Activated T-cell treated with anti-CD3 and anti-CD28 coated beads, Interleukin-2, amount 50 U/mL, for 24 hours (primary cell): ENCODE results near the gene TRIM68.

Experiments
- DNase-seq: peaks from one replicate; pipeline ENCODE4 v3.0.0-alpha.2; 2020
- H3K27ac Mint-ChIP-seq: 2 replicates; pipeline ENCODE4 v1.8.0; 2020; ENCODE audit warnings: mild to moderate bottlenecking, mixed read lengths
- H3K27me3 Mint-ChIP-seq: 2 replicates; pipeline ENCODE4 v1.8.0; 2020; ENCODE audit warnings: mixed read lengths
- H3K36me3 Mint-ChIP-seq: 2 replicates; pipeline ENCODE4 v1.8.0; 2020; ENCODE audit warnings: low read depth, mixed read lengths
- H3K4me1 Mint-ChIP-seq: 2 replicates; pipeline ENCODE4 v1.8.0; 2020; ENCODE audit warnings: low read depth, mixed read lengths
- H3K4me3 Mint-ChIP-seq: 2 replicates; pipeline ENCODE4 v1.8.0; 2020; ENCODE audit warnings: mild to moderate bottlenecking, moderate library complexity, mixed read lengths
- H3K9me3 Mint-ChIP-seq: 2 replicates; pipeline ENCODE4 v1.8.0; 2020; ENCODE audit warnings: mixed read lengths

Gene TRIM68

GRCh38 chr11:4607781-4608666, at the start of gene TRIM68:
Gene TRIM68 (minus strand): TSS chr11:4608231. CDS start chr11:4605504, 2,727 bp downstream.
- DNase-seq = peak; percentile 95
- Mint-ChIP-seq H3K27me3 (no peaks in the 10 kb centered on the region), H3K27ac (peak within 1 kb of the TSS; percentile 95), H3K4me1 (peaks cover 46% of the 10 kb centered on the region), H3K9me3 (no peaks in the 10 kb centered on the region), H3K36me3 (peaks cover 25% of the 10 kb centered on the region), H3K4me3 (peak within 1 kb of the TSS; percentile 92)

- Mint-ChIP-seq H3K27me3 (peaks cover 10% of the 10 kb centered on the region), H3K36me3 (no peaks in the 10 kb centered on the region), H3K4me1 (no peaks in the 10 kb centered on the region), H3K4me3 (no peak overlapping the region), H3K9me3 (no peaks in the 10 kb centered on the region), H3K27ac (no peak overlapping the region)
- no peak for DNase-seq
Measured at GRCh38 chr11:4654635-4655369, 46.8 kb upstream of the TRIM68 start.

GRCh38 chr11:4647766-4648165, 39.7 kb upstream of the TRIM68 start:
- no peaks in the 10 kb centered on the region for H3K36me3 Mint-ChIP-seq
- H3K9me3 Mint-ChIP-seq = no peaks in the 10 kb centered on the region
- H3K27ac Mint-ChIP-seq = no peak overlapping the region
- peaks cover 12% of the 10 kb centered on the region for H3K27me3 Mint-ChIP-seq
- DNase-seq = no peak
- H3K4me3 Mint-ChIP-seq = no peak overlapping the region
- H3K4me1 Mint-ChIP-seq = no peaks in the 10 kb centered on the region

- no peak for DNase-seq
- no peaks in the 10 kb centered on the region for H3K4me1 Mint-ChIP-seq
- H3K27me3 Mint-ChIP-seq = peaks cover 21% of the 10 kb centered on the region
- H3K36me3 Mint-ChIP-seq = no peaks in the 10 kb centered on the region
- H3K27ac Mint-ChIP-seq = no peak overlapping the region
- no peaks in the 10 kb centered on the region for H3K9me3 Mint-ChIP-seq
- no peak overlapping the region for H3K4me3 Mint-ChIP-seq
Measured at GRCh38 chr11:4645974-4646373, 37.9 kb upstream of the TRIM68 start.

- Mint-ChIP-seq H3K27ac (no peak overlapping the region), H3K9me3 (no peaks in the 10 kb centered on the region), H3K4me1 (no peaks in the 10 kb centered on the region), H3K4me3 (no peak overlapping the region), H3K27me3 (peaks cover 21% of the 10 kb centered on the region), H3K36me3 (no peaks in the 10 kb centered on the region)
- DNase-seq = no peak
Measured at GRCh38 chr11:4644233-4644632, 36.2 kb upstream of the TRIM68 start.

- no peak within 1 kb of the TSS for H3K27ac Mint-ChIP-seq
- no peak for DNase-seq
- no peaks in the 10 kb centered on the region for H3K4me1 Mint-ChIP-seq
- H3K27me3 Mint-ChIP-seq = peaks cover 21% of the 10 kb centered on the region
- H3K4me3 Mint-ChIP-seq = no peak within 1 kb of the TSS
- H3K9me3 Mint-ChIP-seq = no peaks in the 10 kb centered on the region
- H3K36me3 Mint-ChIP-seq = no peaks in the 10 kb centered on the region
Measured at GRCh38 chr11:4643682-4644081, 35.7 kb upstream of the TRIM68 start, which contains the start of gene OR51E1. Gene OR51E1 (plus strand): TSS chr11:4643982. CDS start chr11:4652527, 8,545 bp downstream.

GRCh38 chr11:4643076-4643475, 35.0 kb upstream of the TRIM68 start:
- no peak overlapping the region for H3K4me3 Mint-ChIP-seq
- H3K4me1 Mint-ChIP-seq = no peaks in the 10 kb centered on the region
- peaks cover 21% of the 10 kb centered on the region for H3K27me3 Mint-ChIP-seq
- no peak for DNase-seq
- H3K9me3 Mint-ChIP-seq = no peaks in the 10 kb centered on the region
- no peaks in the 10 kb centered on the region for H3K36me3 Mint-ChIP-seq
- no peak overlapping the region for H3K27ac Mint-ChIP-seq

GRCh38 chr11:4642043-4642442, 34.0 kb upstream of the TRIM68 start:
- no peaks in the 10 kb centered on the region for H3K4me1 Mint-ChIP-seq
- no peaks in the 10 kb centered on the region for H3K36me3 Mint-ChIP-seq
- no peak overlapping the region for H3K4me3 Mint-ChIP-seq
- no peak overlapping the region for H3K27ac Mint-ChIP-seq
- DNase-seq = no peak
- no peaks in the 10 kb centered on the region for H3K9me3 Mint-ChIP-seq
- peaks cover 21% of the 10 kb centered on the region for H3K27me3 Mint-ChIP-seq

GRCh38 chr11:4641501-4641900, 33.5 kb upstream of the TRIM68 start:
- no peak for DNase-seq
- Mint-ChIP-seq H3K4me1 (no peaks in the 10 kb centered on the region), H3K27ac (no peak overlapping the region), H3K4me3 (no peak overlapping the region), H3K36me3 (no peaks in the 10 kb centered on the region), H3K9me3 (no peaks in the 10 kb centered on the region), H3K27me3 (peaks cover 21% of the 10 kb centered on the region)

GRCh38 chr11:4639931-4640330, 31.9 kb upstream of the TRIM68 start:
- no peak overlapping the region for H3K27ac Mint-ChIP-seq
- no peaks in the 10 kb centered on the region for H3K9me3 Mint-ChIP-seq

GRCh38 chr11:4637662-4638047, 29.6 kb upstream of the TRIM68 start:
- Mint-ChIP-seq H3K27ac (no peak overlapping the region), H3K4me3 (no peak overlapping the region), H3K4me1 (no peaks in the 10 kb centered on the region), H3K27me3 (peaks cover 12% of the 10 kb centered on the region), H3K9me3 (no peaks in the 10 kb centered on the region), H3K36me3 (no peaks in the 10 kb centered on the region)
- DNase-seq = no peak

More at GRCh38 chr11:4639931-4640330, 31.9 kb upstream of the TRIM68 start:
- Mint-ChIP-seq H3K4me1 (no peaks in the 10 kb centered on the region), H3K27me3 (peaks cover 21% of the 10 kb centered on the region), H3K4me3 (no peak overlapping the region), H3K36me3 (no peaks in the 10 kb centered on the region)
- no peak for DNase-seq

- Mint-ChIP-seq H3K27ac (no peak within 1 kb of the TSS), H3K36me3 (no peaks in the 10 kb centered on the region), H3K4me1 (no peaks in the 10 kb centered on the region), H3K9me3 (no peaks in the 10 kb centered on the region), H3K4me3 (no peak within 1 kb of the TSS), H3K27me3 (peaks cover 16% of the 10 kb centered on the region)
- DNase-seq = peak; percentile 78
Measured at GRCh38 chr11:4636962-4637661, 29.1 kb upstream of the TRIM68 start, which contains the start of gene OR51D1. Gene OR51D1 (plus strand): TSS chr11:4637477. CDS start chr11:4639791, 2,314 bp downstream.

- Mint-ChIP-seq H3K27me3 (peaks cover 18% of the 10 kb centered on the region), H3K4me3 (no peak overlapping the region), H3K9me3 (no peaks in the 10 kb centered on the region), H3K4me1 (no peaks in the 10 kb centered on the region), H3K27ac (no peak overlapping the region), H3K36me3 (no peaks in the 10 kb centered on the region)
- DNase-seq = no peak
Measured at GRCh38 chr11:4636136-4636535, 28.1 kb upstream of the TRIM68 start.
